GM21515 (cell line): Measurements from ENCODE around the gene CCKAR.
"Not testable (repeated sequence)": the region's sequence is repeated elsewhere in the genome, so short reads cannot be mapped to it uniquely, and the experiment has no call there.

ENCODE experiments used
- ATAC-seq: cut with Tn5 transposase; IDR thresholded peaks from one replicate; pipeline ENCODE4 v1.9.1; 2021; ENCODE audit not compliant: unreplicated experiment

The CCKAR gene

DNA sequence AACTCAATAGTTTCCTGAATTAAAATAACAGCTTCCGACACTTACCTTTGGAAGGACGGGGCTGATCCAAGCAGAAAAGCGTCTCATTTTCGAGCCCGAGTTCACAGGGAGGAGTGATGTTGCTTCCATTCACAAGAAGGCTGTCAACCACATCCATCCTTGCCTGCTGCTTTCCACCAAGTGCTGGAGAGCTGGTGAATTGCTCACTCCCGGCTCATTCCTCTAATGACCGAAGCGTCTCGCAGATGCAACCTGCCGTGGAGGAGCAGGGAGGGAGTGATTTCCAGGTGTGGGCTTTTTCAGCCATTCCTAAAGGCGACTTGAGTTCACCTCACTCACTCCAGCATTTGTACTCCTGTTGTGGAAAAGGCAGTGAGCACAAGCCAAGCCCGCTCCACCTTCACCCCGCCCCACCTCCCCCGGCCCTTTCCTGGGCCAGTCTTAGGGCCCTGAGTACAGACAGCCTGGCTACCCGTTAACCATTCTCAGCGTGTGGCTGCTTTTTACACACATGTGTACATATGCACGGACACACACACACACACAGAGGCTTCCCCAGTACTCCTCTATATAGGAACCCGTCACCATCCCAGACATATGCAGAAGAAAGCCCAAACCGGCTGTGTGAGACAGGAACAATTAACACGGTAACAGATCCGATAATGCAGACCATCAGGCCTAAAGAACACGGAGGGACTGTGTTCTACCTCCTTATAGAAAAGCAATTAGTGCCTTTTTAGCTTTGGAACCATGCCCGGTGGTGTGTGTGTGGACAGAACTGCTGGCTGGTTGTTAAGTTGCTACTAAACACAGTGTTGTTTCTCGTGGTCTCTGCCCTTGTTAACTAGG lies at the start of gene CCKAR:
Gene CCKAR (minus strand): TSS at position 374 of the 849 bp plus-strand sequence. CDS start 217 bp downstream, at position 157.
- no peak for ATAC-seq

- no peak for ATAC-seq
These were observed 43.4 kb upstream of the CCKAR start for GRCh38 chr4:26533685-26534084.

GRCh38 chr4:26531491-26532116 lies 41.3 kb upstream of the CCKAR start:
- ATAC-seq: no peak

DNA sequence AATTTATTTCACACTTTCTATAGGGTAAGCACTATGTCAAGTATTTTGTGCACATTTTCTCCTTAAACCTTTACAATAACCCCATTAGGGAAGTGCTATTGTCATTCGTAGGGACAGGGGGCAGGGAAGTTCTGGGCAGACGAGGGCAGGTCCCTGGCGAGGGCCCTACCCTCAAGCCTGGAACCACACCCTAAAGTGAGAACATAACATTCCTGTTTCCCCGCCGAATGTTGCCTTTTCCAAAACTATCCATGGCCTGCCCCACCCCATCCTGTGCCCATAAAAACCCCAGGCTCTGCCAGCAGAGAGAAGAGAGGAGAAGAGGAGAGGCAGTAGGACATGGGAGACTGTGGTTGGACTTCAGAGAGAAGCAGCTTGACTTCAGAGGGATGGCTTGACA lies 39.8 kb upstream of the CCKAR start:
- no peak for ATAC-seq

DNA sequence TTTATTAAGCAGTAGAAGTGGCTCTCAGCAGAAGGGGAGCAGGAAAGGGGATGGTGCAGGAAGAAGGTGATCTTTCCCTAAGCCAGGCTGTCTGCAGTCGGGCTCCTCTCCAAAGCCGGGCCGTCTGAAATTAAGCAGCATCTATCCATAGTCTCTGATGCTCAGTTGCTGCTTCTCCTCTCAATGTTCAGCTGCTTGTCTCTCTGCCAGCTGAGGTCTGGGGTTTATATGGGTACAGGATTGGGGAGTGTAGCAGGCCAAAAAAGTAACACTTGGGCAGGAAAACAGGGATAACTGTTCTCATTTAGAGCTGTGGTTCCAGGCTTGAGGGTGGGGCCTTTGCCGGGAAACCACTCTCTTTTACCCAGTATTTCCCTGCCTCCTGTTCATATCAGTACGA lies 39.2 kb upstream of the CCKAR start:
- no peak for ATAC-seq

DNA sequence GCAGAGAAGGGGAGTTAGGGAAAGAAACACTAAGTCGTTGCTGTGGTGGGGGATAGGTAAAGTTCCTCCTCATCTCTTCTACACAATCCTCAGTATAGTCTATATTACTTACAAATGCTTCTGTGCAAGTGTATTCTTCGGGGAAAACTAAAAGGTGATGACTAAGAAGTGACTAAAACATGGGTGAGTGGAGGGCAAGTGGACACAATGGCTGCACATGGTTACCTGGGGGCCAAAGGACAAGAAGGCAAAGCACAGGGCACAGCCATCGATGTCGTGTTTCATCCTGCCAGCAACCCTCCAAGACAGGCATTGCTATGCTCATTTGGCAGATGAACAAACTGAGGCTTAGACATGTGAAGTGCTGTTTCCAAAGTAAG lies 35.5 kb upstream of the CCKAR start:
- ATAC-seq: no peak

DNA sequence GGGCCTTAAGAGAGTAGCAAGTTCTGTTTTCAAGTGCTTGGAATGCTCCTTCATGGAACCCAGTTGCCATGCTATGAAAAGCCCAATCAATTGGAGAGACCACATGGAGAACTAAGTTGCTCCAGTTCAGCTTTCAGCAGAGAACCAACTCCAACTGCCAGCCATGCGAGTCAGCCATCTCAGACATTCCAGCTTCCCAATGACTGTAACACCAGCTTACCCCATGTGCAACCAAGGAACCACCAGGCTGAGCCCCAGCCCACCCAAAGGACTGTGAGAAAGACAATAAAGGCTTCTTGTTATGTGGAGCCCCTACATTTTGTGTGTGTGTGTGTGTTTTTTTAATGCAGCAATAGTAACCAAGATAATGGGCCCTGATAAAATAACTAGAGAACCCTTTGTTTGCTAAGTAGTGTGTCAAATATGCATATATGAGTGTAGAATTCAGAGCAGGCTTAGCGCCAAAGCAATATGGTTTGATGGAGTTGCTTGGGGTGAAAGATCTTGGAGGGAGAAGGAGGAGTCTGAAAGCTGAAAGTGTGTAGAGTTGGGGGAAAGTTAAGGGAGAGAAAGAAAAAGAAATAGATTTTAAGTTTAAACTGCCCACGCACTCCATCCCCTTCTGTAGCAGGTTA lies 35.0 kb upstream of the CCKAR start:
- ATAC-seq: no peak

GRCh38 chr4:26524011-26524410 lies 33.7 kb upstream of the CCKAR start:
- ATAC-seq: no peak

- no peak for ATAC-seq
These were observed 32.2 kb upstream of the CCKAR start for GRCh38 chr4:26522478-26522877.

- ATAC-seq: no peak
These were observed 30.6 kb upstream of the CCKAR start for GRCh38 chr4:26520728-26521450.

DNA sequence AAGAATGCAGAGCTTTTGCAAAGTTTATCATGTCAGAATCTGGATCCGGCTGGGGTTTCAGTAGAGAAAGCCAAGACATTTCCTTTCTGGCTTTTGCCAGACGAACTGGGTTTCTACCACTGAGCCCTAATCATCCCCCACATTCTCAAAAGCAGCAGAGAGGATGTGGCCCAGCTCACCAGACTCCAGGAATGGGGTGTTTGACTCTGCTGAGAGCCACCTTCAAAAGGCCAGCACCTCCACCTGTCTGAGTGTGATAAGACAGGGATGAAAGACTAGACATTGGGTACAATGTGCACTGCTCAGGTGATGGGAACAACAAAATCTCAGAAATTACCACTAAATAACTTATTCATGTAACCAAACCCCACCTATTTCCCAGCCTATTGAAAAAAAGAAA lies 25.7 kb upstream of the CCKAR start:
- no peak for ATAC-seq

DNA sequence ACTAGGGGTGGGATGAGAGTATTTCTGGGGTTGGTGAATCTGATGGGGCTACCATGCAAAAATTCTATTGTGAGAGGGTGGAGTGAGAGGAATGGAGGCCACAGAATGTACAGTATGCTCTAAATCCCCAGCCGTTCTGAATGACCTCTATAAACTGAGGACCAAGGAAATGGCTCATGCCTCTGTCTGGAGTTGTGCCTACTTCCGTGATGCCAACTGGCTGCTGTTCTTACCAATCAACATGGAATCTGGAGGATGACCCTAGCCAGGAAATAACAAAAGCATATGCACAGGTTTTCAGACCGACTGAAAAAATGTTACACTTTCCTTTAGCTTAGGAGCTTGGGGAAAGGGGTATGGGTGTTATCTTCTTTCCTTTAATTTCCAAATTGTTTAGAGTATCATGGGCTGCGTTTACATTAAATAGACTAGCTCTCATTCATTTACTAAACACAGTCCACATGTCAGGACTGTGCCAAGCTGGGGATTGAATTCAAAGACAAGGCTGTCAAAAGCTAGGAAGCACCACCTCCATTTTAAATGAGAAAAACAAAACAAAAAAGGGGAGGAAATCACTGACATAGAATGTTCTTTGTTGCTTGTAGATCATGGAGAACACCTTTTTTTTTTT lies 20.2 kb upstream of the CCKAR start:
- ATAC-seq: no peak

GRCh38 chr4:26509681-26510333 lies 19.5 kb upstream of the CCKAR start:
- no peak for ATAC-seq

DNA sequence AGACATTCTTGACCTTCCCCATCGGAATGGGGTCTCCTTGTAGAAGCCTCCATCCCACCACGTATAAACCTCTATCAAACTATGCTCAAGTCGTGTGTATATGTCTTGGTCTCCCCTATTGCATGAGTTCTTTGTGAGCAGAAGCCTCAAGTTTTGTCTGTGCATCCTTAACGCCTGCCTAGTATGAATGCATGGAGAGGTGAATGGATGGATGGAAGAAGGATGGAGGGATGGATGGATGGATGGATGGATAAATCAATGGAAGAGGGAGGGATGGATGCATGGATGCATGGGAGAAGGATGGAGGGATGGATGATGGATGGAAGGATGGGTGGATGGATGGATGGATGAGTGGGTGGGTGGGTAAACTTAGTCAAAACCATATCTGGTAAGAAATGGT lies 17.0 kb upstream of the CCKAR start:
- no peak for ATAC-seq

DNA sequence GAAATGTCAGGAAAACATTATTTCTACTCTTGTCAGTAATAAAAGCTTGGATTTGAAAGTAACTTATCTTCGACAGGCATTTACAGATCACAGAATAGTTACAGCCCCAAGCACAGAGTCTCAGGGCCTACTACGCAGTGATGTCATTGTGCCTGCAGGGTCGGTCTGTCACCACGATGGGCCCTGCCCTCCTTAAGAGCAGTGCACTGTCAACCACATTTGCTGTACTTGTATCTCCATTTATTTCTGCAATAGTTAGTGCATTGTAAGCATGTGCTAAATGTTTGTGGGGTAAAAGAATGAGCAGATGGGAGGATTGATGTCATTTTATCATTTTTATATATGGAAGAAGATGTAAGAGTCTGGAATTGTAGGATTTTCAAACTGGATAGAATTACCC lies 13.6 kb upstream of the CCKAR start:
- no peak for ATAC-seq

DNA sequence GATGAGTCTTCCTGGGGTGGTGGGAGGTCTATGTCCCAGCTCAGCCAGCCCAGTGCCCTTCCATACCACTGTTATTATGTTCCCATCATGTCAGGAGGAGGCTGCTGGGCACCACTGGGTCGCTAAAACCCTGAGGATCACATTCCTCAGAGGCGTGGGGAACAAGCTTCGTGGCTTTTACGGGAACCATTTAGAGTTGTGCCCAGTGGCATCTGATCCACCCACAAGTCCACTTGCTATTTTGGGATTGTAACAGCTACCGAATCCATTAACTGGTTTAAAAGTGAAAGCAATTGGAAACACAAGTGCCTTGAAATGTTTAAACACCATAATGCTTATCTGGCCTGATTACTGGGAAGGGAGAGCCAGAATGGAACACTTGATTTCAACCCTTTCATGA lies 13.1 kb upstream of the CCKAR start:
- no peak for ATAC-seq

GRCh38 chr4:26500565-26500999 lies 10.3 kb upstream of the CCKAR start:
- ATAC-seq: not testable (repeated sequence)

GRCh38 chr4:26496207-26496783 lies 6.0 kb upstream of the CCKAR start:
- no peak for ATAC-seq

DNA sequence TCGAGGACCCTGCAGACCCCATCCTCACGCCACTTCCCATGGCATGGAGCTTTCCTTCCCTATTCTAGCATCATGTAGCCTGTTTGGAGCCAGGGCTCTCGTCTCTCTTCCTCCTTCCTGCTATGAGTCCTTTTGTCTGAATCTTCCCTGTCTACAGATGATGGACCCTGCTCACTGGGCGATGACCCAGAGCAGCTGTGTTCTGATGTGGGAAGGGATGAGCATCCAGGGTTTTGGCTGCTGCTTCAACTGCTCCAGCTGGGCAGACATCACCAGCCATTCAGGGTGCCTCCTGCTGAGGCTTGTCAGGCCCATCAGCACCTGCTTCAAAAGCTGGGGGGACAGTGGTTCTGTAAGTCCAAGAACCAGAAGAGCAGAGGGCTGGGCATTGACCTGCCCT lies 3.2 kb upstream of the CCKAR start:
- ATAC-seq: no peak
